HG03342 (cell line): ENCODE results near the gene FAM135A.
A peak's percentile ranks its signal among the peaks of the same experiment; 100 is the strongest.
"Not testable (repeated sequence)": the region's sequence is repeated elsewhere in the genome, so short reads cannot be mapped to it uniquely, and the experiment has no call there.

Experiments used
- ATAC-seq: cut with Tn5 transposase; IDR thresholded peaks from one replicate; pipeline ENCODE4 v1.9.1; 2021; ENCODE audit warnings: mild to moderate bottlenecking, moderate library complexity; ENCODE audit not compliant: unreplicated experiment

FAM135A gene

DNA sequence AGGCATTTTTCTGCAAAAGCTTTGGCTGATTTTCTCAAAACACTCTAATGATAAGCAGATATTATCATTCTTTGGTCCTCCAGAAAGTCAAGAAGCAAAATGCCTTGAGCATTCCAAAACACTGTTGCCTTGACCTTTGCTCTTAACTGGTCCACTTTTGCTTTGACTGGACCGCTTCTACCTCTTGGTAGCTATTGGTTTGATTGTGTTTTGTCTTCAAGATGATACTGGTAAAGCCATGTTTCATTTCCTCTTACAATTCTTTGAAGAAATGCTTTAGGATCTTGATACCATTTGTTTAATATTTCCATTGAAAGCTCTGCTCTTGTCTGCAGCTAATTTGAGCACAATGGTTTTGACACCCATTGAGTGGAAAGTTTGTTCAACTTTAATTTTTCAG, 117.8 kb downstream of the FAM135A start:
- ATAC-seq, result no peak

DNA sequence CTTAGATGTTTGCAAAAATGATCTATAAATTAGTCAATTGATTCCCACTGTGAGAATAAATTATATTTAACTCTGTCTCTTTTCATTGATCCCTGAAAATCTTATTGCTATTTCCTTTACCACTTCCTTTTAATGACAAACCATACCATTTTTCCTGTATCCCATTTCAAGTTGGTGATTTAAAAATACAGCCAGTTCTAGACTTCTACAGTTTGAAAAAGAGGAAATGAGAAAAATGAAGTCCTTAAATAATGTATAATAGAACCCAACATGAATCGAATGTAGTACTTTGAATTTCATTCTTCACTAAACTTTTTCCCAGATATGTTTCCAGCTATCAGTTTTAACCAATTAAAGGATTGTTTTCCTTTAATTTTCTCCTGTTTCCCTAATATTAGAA, 124.0 kb downstream of the FAM135A start:
- no peak for ATAC-seq

DNA sequence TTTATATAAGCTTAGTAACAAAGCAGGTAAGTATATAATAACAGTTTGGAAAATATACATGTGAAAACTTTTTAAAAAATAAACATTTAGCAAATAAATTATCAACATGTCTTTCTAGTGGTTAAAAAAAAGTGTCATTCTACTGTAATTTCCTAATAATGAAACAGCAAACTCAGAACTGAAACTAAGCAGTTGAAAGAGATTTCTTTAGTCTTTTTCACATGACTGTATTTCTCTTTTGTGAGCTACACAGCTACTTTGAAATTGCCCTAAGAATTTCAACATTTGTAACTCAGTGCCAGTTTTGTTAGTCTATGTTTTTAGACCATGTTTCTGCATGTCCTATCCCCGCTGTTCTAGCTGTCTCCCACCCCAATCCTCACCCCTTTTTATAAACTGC, 125.1 kb downstream of the FAM135A start:
- ATAC-seq, result peak; percentile 62

DNA sequence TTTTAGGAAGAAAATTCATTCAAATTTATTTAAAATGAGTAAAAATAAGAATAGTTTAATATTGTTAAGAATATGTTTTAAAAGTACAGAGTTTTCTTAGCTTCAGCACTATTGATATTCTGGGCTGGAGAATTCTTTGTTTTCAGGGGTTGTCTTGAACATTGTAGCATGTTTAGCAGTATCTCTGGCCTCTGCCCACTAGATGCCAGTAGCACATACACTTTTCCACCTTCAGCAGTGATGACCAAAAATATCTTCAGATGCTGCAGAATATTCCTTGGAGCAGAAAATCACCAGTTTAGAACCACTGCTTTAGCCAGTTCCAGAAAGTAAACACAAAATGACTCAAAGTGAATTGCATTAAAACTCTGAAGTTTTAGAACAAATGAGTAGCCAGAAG, 134.0 kb downstream of the FAM135A start:
- ATAC-seq, result no peak

DNA sequence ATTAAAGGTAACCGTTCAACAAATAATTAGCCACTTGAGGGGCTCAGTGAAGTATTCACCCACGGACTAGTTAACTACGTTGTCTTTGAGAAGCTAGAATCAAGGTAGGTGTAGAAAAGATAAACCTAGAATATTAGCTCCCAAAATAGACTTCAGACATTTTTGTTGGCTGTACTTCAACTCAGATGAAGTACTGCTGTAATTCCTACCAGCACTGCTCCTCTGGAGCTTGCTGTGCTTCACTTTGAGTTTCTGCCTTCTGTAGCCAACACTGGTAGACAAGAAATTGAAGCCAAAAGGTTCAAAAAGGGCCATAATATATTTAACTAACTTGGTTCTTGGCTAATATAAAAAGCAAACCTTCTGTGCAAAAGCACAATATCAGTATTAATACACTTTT, 134.6 kb downstream of the FAM135A start:
- ATAC-seq, result no peak

DNA sequence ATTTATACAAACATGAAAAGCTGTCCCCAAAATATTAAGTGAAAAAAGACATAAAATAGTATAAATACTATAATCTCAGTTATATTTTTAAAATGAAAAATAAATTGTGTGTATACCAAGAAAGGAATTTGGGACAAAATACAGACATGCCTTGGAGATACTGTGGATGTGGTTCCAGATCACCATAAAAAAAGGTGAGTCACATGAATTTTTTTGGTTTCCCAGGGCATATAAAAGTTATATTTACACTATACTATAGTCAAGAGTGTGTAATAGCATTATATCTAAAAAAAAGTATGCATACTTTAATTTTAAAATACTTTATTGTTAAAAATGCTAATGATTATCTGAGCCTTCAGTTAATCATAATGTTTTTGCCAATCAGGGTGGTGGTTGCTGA, 136.0 kb downstream of the FAM135A start:
- no peak for ATAC-seq

DNA sequence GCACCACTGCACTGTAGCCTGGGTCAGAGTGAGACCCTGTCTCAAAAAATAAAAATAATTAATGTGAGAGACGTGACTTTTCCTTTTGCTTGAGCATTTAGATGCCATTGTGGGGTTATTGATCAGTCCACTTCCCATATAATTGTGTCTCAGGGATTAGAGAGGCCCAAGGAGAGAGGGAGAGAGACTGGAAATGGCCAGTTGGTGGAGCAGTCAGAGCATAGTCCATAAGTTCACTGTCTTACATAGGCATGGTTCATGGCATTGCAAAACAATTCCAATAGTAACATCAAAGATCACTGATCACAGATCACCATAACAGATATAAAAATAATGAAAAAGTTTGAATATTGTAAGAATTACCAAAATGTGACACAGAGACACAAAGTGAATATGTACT, 138.3 kb downstream of the FAM135A start:
- no peak for ATAC-seq

DNA sequence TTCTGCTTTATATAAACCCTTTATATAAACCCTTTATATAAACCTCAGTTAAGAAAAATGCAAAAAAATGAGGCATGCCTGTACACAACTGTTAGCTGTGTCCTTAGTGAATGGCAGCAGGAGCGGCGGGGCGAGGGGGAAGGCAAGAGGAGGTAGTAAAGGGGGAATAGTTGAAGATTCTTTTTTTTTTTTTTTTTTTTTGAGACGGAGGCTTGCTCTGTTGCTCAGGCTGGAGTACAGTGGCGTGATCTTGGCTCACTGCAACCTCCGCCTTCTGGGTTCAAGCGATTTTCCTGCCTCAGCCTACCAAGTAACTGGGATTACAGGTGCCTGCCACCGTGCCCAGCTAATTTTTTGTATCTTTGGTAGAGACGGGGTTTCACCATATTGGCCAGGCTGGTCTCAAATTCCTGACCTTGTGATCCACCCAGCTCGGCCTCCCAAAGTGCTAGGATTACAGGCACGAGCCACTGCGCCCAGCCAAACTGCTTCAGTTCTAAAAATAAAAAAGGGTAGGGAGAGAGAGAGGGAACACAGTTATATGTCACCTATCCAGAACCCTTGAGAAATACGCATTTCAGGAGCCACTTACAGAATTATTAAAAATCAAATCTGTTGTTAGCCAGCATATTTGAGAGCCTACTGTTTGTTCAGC, 139.1 kb downstream of the FAM135A start:
- ATAC-seq, result not testable (repeated sequence)

DNA sequence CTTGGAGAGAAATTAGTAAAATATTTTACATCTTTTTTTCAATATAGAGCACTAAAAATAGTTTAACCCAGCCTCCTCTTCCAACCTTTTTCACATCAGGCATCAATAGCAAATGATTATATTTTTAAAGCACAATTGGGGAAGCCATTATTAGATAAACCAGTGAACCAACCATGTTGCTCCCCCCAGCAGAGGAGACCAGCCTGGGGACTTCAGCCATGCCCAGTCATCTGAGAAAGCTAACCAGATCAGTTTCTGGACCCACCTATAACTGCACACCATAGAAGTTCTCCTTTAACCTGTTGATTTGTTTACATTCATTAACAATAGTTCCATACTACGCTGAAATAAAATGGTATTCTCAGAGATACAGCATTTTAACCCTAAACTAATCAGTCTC, 139.7 kb downstream of the FAM135A start:
- ATAC-seq, result no peak

DNA sequence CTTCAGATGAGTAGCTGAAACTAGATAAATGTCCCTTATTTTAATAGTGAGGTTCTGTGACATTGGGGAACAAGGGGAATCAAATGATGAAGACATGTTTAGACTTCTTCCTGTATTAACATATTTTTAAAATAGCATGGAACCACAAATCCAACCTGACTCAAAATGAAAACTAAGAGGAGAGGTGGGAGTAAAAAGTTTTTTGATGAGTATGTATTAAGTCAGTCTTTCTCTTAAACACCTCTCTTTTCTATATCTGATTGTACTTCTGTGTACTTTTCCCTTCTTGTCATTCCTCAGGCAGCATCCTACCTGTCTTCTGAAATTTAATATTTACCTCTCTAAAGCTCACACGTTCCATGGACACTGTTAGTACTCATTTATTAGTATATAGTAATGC, 144.7 kb downstream of the FAM135A start:
- no peak for ATAC-seq

DNA sequence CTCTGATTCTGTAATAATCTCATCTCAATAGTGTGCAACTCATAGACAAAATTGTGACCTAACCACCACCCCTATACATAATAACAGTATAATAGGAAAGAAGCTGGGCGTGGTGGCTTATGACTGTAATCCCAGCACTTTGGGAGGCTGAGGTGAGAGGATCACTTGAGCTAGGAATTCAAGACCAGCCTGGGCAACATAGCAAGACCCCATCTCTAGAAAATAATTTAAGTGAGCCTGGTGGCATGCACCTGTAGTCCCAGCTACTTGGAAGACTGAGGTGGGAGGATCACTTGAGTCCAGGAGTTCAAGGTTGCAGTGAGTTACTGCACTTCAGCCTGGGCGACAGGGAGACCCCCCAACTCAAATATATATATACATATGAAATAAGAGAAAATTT, 149.1 kb downstream of the FAM135A start:
- ATAC-seq, result not testable (repeated sequence)

DNA sequence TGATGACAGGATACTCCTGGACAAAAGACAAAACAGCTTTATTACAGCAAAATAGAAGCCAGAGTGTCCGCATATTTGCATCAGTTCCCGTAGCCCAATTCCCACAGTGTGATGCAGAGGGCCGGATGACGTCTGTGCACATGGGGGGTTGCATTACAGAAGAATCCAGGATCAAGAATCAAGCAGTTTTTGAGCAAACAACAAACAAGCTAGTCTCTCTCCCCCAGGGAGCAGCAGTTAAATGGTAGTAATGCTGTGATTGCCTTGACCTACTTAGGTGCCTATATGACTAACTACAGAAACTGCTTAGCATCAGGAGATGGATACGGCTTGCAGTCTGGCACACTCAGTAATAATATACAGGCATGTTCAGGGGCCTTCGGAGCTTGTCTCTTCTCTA, 150.2 kb downstream of the FAM135A start:
- no peak for ATAC-seq

DNA sequence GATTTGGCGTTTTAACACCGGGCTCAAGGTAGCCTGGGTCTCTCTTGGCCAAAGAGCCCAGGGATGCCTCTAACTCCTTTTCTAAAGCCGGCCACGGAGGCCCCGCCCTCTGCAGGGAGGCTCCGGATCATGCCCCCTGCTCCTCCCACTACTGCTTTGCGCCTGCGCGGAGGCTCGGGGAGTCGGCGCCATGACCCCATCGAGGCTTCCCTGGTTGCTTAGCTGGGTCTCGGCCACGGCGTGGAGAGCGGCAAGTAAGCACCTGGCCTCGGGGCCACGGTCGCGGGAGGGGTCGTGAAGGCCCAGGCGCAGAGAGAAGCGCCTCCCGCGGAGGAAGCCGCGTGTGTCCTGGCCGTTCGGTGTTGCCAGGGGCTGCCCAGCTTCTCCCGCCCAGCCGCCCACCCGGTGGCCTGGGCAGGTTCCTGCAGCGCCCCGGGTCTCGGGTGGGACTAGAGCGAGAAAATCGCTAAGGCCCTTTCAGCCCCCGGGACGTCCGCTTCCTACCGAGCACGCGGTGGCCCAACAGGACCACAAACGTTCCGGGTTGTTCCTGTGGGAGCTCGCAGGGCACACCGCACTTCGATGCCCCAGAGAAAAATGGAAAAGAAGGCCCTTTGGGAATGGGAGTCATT, 153.6 kb downstream of the FAM135A start, which contains the start of gene SDHAF4:
TSS of gene SDHAF4 (plus strand) at position 180 of the 632 bp plus-strand sequence. CDS start at position 191, 11 bp downstream.
- ATAC-seq, result peak; percentile 99

DNA sequence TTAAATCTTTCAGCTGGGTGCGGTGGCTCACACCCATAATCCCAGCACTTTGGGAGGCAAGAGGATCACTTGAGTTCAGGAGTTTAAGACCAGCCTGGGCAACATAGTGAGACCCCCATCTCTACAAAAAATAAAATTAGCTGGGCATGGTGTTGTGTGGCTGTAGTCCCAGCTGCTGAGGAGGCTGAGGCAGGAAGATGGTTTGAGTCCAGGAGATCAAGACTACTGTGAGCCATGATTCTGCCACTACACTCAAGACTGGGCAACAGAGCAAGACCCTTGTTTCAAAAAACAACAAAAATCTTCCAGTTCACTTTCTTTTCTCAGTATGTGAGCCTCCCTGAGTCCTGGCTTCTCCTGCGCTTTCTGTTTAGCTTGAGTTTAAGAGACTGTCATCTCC, 161.3 kb downstream of the FAM135A start:
- no peak for ATAC-seq

DNA sequence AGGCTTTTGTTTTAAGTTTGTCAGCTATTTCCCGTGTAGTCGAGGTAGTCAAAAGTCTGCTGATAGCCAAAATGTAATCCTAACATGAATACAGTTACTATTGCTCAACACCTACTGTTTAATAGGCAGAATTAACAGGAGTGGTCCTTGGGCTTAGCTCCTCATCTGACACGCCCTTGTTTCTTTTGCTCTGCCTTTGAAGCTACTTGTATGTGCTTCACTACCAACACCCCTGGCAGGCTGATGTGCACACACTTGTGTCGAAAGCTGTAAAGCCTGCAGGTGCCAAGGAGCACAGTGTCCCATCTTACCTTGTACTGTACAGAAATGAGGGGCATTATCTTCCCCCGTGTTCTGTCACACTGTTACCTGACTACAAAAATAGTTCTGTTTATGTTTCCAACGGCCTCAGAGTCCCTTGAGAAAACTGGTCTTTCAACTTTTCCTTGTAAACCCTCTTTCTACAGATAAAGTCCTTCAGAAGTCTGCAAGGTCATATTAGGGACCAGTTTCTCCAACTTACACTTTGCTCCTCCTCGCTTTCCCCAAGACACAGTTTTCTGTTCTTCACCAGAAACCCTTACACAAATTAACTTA, 162.7 kb downstream of the FAM135A start:
- no peak for ATAC-seq

DNA sequence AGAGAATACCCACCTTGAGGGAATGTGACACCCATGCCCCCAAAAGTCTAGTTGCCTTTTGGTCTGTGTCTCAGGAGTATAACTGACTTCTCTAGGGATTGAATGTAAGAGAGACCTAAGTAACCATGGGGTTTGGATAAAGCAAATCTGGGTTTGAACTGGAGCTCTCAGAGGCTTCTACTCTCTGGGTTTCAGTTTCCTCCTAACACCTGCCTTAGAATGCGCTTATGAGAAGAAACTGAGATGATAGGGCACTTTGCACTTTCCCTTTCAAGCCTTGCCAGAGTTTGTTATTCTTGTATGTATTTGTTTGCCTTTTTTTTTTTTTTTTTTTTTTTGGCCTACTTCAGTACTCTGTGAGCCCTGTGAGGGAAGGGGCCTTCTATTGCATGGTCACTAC, 172.8 kb downstream of the FAM135A start:
- ATAC-seq, result peak; percentile 95

DNA sequence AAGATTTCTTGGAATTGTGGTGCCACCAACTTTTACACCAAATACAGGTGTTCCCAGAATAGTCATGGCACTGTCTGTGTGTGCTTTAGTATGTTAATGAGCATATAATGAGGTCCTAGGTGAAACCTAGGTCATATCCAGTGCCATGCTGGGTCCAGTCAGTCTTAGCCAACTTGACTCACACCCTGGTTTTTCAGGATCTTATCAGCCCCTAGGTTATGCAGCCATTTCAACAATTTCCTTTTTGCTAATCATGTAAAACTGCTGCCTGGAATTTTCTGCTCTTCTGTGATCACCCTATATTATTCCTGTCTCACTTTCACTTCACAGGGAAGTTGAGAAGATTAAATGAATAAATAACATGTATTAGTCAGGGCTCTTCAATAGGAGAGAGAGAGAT, 177.1 kb downstream of the FAM135A start:
- no peak for ATAC-seq

DNA sequence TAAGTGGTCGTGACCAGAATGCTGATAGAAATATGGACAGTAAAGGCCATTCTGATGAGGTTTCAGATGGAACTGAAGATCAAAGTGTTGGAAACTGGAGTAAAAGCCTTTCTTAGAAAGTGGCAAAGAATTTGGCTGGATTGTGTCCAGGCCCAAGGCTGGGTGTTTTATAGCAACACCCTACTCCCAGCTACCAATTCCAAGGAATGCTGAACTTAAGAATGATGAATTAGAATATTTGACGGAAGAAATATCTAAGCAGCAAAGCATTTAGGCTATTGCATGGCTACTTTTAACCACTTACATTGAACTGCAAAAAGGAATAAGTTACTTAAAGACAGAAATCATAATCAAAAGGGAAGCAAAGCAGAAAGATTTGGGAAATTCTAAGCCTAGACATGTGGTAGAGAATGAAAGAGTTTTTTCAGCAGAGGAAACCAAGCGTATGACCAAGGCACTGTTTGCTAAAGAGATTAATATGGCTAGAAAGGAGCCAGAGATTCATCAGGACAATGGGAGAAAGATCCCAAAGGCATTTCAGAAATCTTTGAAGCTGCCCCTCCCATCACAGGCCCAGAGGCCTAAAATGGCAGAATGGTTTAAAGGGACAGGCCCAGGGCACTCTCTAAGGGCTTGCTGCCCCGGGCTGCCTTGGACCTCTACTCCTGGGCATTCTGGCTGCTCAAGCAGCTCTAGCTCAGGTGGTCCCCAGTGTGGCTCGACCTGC, 179.2 kb downstream of the FAM135A start:
- ATAC-seq, result no peak

DNA sequence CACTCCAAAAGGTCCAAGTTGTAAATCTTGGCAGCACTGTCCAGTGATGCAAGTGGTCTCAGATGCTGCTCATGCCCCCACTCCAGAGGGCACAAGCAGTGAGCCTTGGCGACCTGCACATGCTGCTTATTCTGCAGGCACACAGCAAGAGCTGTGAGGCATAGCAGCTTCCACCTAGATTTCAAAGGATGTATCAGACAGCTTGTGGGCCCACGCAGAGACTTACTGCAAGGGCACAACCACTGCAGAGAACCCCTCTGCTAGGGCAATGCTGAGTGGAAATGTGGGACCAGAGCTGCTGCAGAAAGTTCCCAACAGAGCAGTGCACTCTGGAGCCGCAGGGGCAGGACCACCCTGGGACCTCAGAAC, 179.8 kb downstream of the FAM135A start:
- no peak for ATAC-seq

DNA sequence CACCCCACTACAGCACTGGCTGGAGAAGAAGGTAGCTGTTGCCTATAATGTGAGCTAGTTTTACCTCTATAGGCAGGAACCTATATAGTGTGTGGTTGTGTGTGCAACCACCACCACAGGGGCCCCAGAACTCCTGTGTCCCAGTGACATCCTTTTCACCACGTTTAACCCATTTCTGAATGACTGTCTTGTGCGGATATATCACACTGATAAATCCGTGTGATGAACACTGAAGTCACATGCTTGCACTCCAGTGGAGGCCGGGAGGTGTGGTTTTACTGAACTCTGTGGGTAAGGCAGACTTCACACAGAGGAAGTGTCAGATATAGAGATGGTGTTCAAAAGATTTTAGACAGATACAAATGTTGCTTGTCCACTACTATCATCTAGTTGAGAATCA, 185.9 kb downstream of the FAM135A start:
- ATAC-seq, result no peak

DNA sequence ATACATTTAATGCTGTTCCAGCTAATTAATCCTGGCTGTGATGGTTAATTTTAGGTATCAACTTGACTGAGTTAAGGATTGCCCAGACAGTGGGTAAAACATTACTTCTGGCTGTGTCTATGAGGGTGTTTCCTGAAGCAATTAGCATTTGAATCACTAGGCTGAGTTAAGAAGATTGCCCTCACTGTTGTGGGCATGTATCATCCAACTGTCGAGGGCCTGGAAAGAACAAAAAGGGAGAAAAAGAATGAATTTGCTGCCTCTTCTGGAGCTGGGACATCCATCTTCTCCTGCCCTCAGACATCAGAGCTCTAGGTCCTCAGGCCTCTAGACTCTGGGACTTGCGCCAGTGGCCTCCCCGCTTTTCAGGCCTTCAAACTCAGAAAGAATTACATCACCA, 187.7 kb downstream of the FAM135A start:
- ATAC-seq, result no peak

DNA sequence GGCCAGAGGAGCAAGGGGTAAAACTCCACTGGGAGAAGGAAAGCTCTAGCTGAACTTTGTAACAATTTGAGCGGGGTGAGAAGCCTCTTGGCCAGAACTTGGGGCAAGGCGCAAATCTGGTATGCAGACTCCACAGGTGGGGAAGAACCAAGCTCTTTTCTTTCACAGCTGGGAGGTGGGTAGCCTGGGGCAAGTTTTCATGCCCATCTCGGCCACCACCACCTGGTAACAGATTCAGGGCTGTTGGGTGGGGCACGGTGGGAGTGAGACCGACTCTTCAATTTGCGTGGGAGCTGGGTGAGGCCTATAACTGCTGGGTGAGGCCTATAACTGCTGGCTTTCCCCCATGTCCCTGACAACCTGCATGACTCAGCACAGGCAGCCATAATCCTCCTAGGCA, 190.9 kb downstream of the FAM135A start:
- no peak for ATAC-seq
